ENCODE results near the gene USP6.

DNA sequence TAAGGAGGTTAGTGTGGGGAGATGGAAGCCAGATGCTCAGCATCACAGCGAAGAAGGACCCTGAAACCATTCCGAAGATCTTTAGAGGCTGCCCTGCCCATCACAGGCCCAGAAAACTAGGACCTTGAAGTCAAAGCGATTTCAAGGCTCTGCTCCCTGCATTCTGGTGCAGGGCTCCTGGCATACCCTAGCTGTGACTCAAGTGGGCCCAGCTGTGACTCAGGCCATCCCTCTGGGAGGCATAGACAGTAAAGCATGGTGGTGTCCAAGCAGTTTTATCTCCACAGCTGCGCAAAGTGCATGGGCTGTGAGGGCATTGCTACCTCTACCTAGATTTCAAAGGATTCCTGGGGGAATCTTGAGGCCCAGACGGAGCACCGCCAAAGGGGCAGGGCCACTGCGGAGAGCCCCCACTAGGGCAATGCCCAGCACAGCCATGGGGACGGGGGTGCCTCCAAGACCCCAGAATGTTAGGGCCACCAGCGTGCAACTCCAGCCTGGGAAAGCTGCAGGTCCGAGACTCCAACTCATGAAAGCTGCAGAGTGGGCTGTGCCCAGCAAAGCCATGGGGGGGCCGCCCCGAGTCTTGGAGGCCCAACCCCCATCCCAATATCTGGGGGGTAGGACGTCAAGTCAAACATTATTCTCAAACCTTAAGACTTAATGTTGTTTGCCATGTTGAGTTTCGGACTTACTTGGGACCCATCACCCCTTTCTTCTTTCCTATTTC lies 87.5 kb downstream of the USP6 start:
- no peak for TF ChIP-seq NFYB (CRISPR knock-in tag; conservative IDR thresholded peaks at IDR 0.05; ENCODE audit: low read depth)
- no peak for TF ChIP-seq HMGXB4 (CRISPR knock-in tag; IDR thresholded peaks at IDR 0.05)
- TF ChIP-seq ATF1 (CRISPR knock-in tag; IDR thresholded peaks at IDR 0.05): no peak

Measured in WTC11 (cell line).